HEK293 (cell line): ENCODE results near the gene DPYSL3.

Source experiments
- CTCF ChIA-PET: fragments of 350-600 bp; formaldehyde crosslinking; extraction: SDS; loops from one replicate; lab custom pipeline; 2021; ENCODE audit warnings: antibody characterized with exemption; lab: Yijun Ruan, JAX
- POLR2A ChIA-PET: fragments of 300-600 bp; formaldehyde crosslinking; extraction: SDS; loops from one replicate; lab custom pipeline; 2020; ENCODE audit warnings: antibody characterized with exemption, inconsistent platforms; lab: Yijun Ruan, JAX
- H3K27ac ChIP-seq: fragments of 200-500 bp; sonication (Bioruptor generic); 2 replicates; pipeline ENCODE4 v1.5.1; 2014; ENCODE audit warnings: low read depth, low read length, control low read depth, inconsistent platforms; ENCODE audit errors: extremely low read depth
- H3K36me3 ChIP-seq, 2 experiments: fragments of 200-500 bp in 1 of 2; sonication (Bioruptor generic) in 1 of 2; 1 replicate in 1 of 2; 2 replicates in 1 of 2; pipeline ENCODE4 v1.5.1; 2014 to 2017; ENCODE audit warnings: inconsistent platforms in 2 of 2, low read length in 2 of 2; ENCODE audit not compliant: control insufficient read depth in 2 of 2, insufficient read depth in 1 of 2
- H3K4me1 ChIP-seq: fragments of 200-500 bp; sonication (Bioruptor generic); 2 replicates; pipeline ENCODE4 v1.5.1; 2014; ENCODE audit warnings: mild to moderate bottlenecking, low read length, inconsistent platforms; ENCODE audit not compliant: control insufficient read depth, insufficient read depth
- H3K4me3 ChIP-seq: 2 replicates; pipeline ENCODE4 v1.5.1; 2011; ENCODE audit warnings: low read depth, mild to moderate bottlenecking, control low read depth, low read length, moderate library complexity
- H3K9me3 ChIP-seq: fragments of 200-500 bp; sonication (Bioruptor generic); 2 replicates; pipeline ENCODE4 v1.5.1; 2014; ENCODE audit warnings: low read depth, low read length, inconsistent platforms; ENCODE audit not compliant: control insufficient read depth, insufficient read depth
- GLI4 ChIP-seq: fragments of 450-650 bp; formaldehyde crosslinking; IDR thresholded peaks from 2 replicates; pipeline ENCODE4 v1.5.1; 2016; ENCODE audit warnings: missing biosample characterization, missing genetic modification characterization
- KLF9 ChIP-seq: fragments of 450-650 bp; formaldehyde crosslinking; IDR thresholded peaks from 2 replicates; pipeline ENCODE4 v1.5.1; 2016; ENCODE audit warnings: missing biosample characterization, missing genetic modification characterization, low read depth
- SALL2 ChIP-seq: fragments of 450-650 bp; formaldehyde crosslinking; IDR thresholded peaks from 2 replicates; pipeline ENCODE4 v1.5.0; 2017; ENCODE audit warnings: missing biosample characterization, mild to moderate bottlenecking, missing genetic modification characterization, borderline replicate concordance
- ZBTB7A ChIP-seq: fragments of 450-650 bp; formaldehyde crosslinking; IDR thresholded peaks from 2 replicates; pipeline ENCODE4 v1.5.1; 2016; ENCODE audit warnings: low read depth, missing biosample characterization, missing genetic modification characterization
- ZNF114 ChIP-seq: fragments of 450-650 bp; formaldehyde crosslinking; IDR thresholded peaks from 2 replicates; pipeline ENCODE4 v1.5.0; 2017; ENCODE audit warnings: missing biosample characterization, missing genetic modification characterization
- ZNF133 ChIP-seq: fragments of 450-650 bp; formaldehyde crosslinking; IDR thresholded peaks from 2 replicates; pipeline ENCODE4 v1.5.1; 2016; ENCODE audit warnings: missing biosample characterization, missing genetic modification characterization
- ZNF146 ChIP-seq: fragments of 450-650 bp; formaldehyde crosslinking; IDR thresholded peaks from 2 replicates; pipeline ENCODE4 v1.5.1; 2016; ENCODE audit warnings: missing biosample characterization, missing genetic modification characterization
- ZNF239 ChIP-seq: fragments of 450-650 bp; formaldehyde crosslinking; IDR thresholded peaks from 2 replicates; pipeline ENCODE4 v1.5.1; 2016; ENCODE audit warnings: missing biosample characterization, missing genetic modification characterization
- ZNF266 ChIP-seq: fragments of 450-650 bp; formaldehyde crosslinking; IDR thresholded peaks from 2 replicates; pipeline ENCODE4 v1.5.1; 2016; ENCODE audit warnings: missing biosample characterization, missing genetic modification characterization, low read depth
- ZNF335 ChIP-seq: fragments of 450-650 bp; formaldehyde crosslinking; conservative IDR thresholded peaks from 2 replicates; pipeline ENCODE4 v1.5.1; 2016; ENCODE audit warnings: missing biosample characterization, missing genetic modification characterization
- ZNF416 ChIP-seq: fragments of 450-650 bp; formaldehyde crosslinking; IDR thresholded peaks from 2 replicates; pipeline ENCODE4 v1.5.1; 2016; ENCODE audit warnings: missing biosample characterization, missing genetic modification characterization
- ZNF426 ChIP-seq: fragments of 450-650 bp; formaldehyde crosslinking; IDR thresholded peaks from 2 replicates; pipeline ENCODE4 v1.5.1; 2017; ENCODE audit warnings: missing biosample characterization, missing genetic modification characterization, mild to moderate bottlenecking, inconsistent platforms, moderate library complexity
- ZNF501 ChIP-seq: fragments of 450-650 bp; formaldehyde crosslinking; IDR thresholded peaks from 2 replicates; pipeline ENCODE4 v1.5.1; 2016; ENCODE audit warnings: missing biosample characterization, missing genetic modification characterization
- ZNF521 ChIP-seq: fragments of 450-650 bp; formaldehyde crosslinking; IDR thresholded peaks from 2 replicates; pipeline ENCODE4 v1.5.1; 2017; ENCODE audit warnings: missing biosample characterization, mild to moderate bottlenecking, missing genetic modification characterization
- ZNF548 ChIP-seq: fragments of 450-650 bp; formaldehyde crosslinking; IDR thresholded peaks from 2 replicates; pipeline ENCODE4 v1.5.1; 2016; ENCODE audit warnings: missing biosample characterization, missing genetic modification characterization
- ZNF658 ChIP-seq: fragments of 450-650 bp; formaldehyde crosslinking; IDR thresholded peaks from 2 replicates; pipeline ENCODE4; 2016; ENCODE audit warnings: missing biosample characterization, missing genetic modification characterization
- ZNF707 ChIP-seq: fragments of 450-650 bp; formaldehyde crosslinking; IDR thresholded peaks from 2 replicates; pipeline ENCODE4 v1.5.1; 2016; ENCODE audit warnings: missing biosample characterization, missing genetic modification characterization
- ZNF837 ChIP-seq: fragments of 450-650 bp; formaldehyde crosslinking; IDR thresholded peaks from 2 replicates; pipeline ENCODE4 v1.5.1; 2016; ENCODE audit warnings: missing biosample characterization, missing genetic modification characterization
- ZSCAN23 ChIP-seq: fragments of 450-650 bp; formaldehyde crosslinking; IDR thresholded peaks from 2 replicates; pipeline ENCODE4 v1.5.1; 2016; ENCODE audit warnings: missing biosample characterization, missing genetic modification characterization
- TF ChIP-seq, protein P1 (sequence below): fragments of 450-650 bp; IDR thresholded peaks from 2 replicates; pipeline ENCODE4 v1.5.1; 2018; ENCODE audit warnings: missing biosample characterization, mild to moderate bottlenecking, missing genetic modification characterization
- TF ChIP-seq, protein P2 (sequence below): fragments of 450-650 bp; formaldehyde crosslinking; IDR thresholded peaks from 2 replicates; pipeline ENCODE4 v1.5.1; 2016; ENCODE audit warnings: missing biosample characterization, missing genetic modification characterization
- TF ChIP-seq, protein P3 (sequence below): fragments of 450-650 bp; formaldehyde crosslinking; IDR thresholded peaks from 2 replicates; pipeline ENCODE4 v1.5.1; 2016; ENCODE audit warnings: missing biosample characterization, missing genetic modification characterization
- TF ChIP-seq, protein P4 (sequence below): fragments of 450-650 bp; formaldehyde crosslinking; IDR thresholded peaks from 2 replicates; pipeline ENCODE4 v1.5.1; 2016; ENCODE audit warnings: missing biosample characterization, missing genetic modification characterization

DPYSL3 gene

DNA sequence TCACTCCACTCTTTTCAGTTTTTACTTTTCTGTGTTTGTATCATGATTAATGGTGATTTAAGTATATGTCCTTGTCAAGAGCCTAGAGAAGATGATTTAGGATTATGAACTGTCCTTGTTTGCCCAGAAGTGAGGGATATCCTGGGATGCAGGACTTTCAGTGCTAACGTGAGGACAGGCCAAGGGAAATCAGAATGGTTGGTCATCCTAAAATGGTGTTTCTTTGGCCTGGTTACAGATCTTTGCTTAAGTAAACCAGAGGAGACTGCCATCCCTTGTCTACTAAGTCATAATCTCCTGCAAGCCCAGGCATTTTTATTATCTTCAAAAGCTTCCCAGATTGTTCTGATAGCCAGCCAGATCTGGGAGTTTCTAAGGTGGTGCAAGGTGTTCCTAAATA, 22.3 kb upstream of the DPYSL3 start:
- POLR2A ChIA-PET: no interaction called here
- no peak overlapping the region for H3K27ac ChIP-seq
- no peak overlapping the region for H3K4me3 ChIP-seq
- H3K9me3 ChIP-seq: no peaks in the 10 kb centered on the region
- TF ChIP-seq ZNF658 (tag by site-specific recombination): no peak
- TF ChIP-seq, protein P1, sequence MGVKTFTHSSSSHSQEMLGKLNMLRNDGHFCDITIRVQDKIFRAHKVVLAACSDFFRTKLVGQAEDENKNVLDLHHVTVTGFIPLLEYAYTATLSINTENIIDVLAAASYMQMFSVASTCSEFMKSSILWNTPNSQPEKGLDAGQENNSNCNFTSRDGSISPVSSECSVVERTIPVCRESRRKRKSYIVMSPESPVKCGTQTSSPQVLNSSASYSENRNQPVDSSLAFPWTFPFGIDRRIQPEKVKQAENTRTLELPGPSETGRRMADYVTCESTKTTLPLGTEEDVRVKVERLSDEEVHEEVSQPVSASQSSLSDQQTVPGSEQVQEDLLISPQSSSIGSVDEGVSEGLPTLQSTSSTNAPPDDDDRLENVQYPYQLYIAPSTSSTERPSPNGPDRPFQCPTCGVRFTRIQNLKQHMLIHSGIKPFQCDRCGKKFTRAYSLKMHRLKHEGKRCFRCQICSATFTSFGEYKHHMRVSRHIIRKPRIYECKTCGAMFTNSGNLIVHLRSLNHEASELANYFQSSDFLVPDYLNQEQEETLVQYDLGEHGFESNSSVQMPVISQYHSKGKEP (tag by site-specific recombination): no peak
- TF ChIP-seq SALL2 (tag by site-specific recombination): no peak
- no peak for TF ChIP-seq ZNF521
- TF ChIP-seq ZNF335 (tag by site-specific recombination): no peak
- TF ChIP-seq ZNF133: no peak
- no peak for TF ChIP-seq ZBTB7A (tag by site-specific recombination)
- TF ChIP-seq, protein P2, sequence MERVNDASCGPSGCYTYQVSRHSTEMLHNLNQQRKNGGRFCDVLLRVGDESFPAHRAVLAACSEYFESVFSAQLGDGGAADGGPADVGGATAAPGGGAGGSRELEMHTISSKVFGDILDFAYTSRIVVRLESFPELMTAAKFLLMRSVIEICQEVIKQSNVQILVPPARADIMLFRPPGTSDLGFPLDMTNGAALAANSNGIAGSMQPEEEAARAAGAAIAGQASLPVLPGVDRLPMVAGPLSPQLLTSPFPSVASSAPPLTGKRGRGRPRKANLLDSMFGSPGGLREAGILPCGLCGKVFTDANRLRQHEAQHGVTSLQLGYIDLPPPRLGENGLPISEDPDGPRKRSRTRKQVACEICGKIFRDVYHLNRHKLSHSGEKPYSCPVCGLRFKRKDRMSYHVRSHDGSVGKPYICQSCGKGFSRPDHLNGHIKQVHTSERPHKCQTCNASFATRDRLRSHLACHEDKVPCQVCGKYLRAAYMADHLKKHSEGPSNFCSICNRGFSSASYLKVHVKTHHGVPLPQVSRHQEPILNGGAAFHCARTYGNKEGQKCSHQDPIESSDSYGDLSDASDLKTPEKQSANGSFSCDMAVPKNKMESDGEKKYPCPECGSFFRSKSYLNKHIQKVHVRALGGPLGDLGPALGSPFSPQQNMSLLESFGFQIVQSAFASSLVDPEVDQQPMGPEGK: no peak
- no peak for TF ChIP-seq ZNF501 (tag by site-specific recombination)
- TF ChIP-seq, protein P3, sequence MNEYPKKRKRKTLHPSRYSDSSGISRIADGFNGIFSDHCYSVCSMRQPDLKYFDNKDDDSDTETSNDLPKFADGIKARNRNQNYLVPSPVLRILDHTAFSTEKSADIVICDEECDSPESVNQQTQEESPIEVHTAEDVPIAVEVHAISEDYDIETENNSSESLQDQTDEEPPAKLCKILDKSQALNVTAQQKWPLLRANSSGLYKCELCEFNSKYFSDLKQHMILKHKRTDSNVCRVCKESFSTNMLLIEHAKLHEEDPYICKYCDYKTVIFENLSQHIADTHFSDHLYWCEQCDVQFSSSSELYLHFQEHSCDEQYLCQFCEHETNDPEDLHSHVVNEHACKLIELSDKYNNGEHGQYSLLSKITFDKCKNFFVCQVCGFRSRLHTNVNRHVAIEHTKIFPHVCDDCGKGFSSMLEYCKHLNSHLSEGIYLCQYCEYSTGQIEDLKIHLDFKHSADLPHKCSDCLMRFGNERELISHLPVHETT (tag by site-specific recombination): no peak
- no peak for TF ChIP-seq KLF9 (tag by site-specific recombination)
- TF ChIP-seq GLI4 (tag by site-specific recombination): no peak
- TF ChIP-seq ZNF707 (tag by site-specific recombination): no peak
- TF ChIP-seq, all 188 proteins: peak for 0
- CTCF ChIA-PET: interaction anchor here (0.7 kb wide), 1 partner anchor 13 kb away, joined by 3 read pairs; no protein-coding TSS in a partner anchor
- Histone ChIP-seq H3K4me1 (peaks cover 22% of the 10 kb centered on the region), H3K36me3 (no peaks in the 10 kb centered on the region)

DNA sequence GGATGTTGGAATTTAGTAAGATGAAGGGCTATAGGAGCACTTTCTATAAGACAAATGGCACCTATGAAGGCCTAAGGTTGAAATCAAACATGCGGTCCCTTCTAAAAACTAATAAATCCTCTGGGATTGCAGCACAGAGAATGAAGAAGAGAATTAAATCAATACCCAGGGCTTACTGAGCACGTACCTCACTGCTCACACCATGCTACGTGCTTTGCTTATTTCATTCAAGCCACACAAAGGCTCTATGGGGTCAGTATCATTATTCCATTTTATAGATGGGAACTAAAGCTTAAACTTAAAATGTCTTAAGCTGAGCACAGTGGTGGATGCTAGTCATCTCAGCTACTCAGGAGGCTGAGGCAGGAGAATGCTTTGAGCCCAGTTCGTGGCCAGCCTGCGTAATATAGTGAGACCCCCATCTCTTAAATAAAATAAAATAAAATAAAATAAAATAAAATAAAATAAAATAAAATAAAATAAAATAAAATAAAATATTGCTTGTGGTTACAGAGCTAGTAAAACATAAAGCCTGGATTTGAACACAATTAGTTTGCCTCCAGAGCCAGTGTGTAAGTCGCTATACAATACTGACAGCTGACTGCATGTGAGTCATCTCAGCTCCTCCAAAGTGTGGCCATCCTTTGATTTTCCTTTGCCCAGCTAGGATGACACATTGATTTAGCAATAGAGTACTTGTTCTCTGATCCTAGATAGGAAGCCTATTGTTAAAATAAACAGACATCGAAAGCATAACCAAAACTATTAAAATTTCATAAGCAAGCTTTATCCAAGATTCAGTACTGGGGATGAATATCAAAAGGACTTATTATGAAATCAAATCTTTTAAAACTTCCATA, 20.9 kb upstream of the DPYSL3 start:
- ChIA-PET POLR2A (no interaction called here), CTCF (interaction anchor here (0.6 to 1.4 kb wide), 4 partner anchors 11 to 67 kb away, joined by 3 to 4 read pairs (median 3); no protein-coding TSS in a partner anchor)
- Histone ChIP-seq H3K4me3 (no peak overlapping the region), H3K36me3 (no peaks in the 10 kb centered on the region), H3K27ac (no peak overlapping the region), H3K9me3 (no peaks in the 10 kb centered on the region), H3K4me1 (peaks cover 16% of the 10 kb centered on the region)
- TF ChIP-seq ZNF266 (tag by site-specific recombination): no peak
- no peak for TF ChIP-seq ZNF837 (tag by site-specific recombination)
- no peak for TF ChIP-seq ZNF114
- no peak for TF ChIP-seq ZNF239 (tag by site-specific recombination)
- no peak for TF ChIP-seq ZSCAN23 (tag by site-specific recombination)
- TF ChIP-seq, protein P1 (tag by site-specific recombination): no peak
- TF ChIP-seq, protein P4, sequence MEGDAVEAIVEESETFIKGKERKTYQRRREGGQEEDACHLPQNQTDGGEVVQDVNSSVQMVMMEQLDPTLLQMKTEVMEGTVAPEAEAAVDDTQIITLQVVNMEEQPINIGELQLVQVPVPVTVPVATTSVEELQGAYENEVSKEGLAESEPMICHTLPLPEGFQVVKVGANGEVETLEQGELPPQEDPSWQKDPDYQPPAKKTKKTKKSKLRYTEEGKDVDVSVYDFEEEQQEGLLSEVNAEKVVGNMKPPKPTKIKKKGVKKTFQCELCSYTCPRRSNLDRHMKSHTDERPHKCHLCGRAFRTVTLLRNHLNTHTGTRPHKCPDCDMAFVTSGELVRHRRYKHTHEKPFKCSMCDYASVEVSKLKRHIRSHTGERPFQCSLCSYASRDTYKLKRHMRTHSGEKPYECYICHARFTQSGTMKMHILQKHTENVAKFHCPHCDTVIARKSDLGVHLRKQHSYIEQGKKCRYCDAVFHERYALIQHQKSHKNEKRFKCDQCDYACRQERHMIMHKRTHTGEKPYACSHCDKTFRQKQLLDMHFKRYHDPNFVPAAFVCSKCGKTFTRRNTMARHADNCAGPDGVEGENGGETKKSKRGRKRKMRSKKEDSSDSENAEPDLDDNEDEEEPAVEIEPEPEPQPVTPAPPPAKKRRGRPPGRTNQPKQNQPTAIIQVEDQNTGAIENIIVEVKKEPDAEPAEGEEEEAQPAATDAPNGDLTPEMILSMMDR (tag by site-specific recombination): no peak
- TF ChIP-seq ZNF146 (tag by site-specific recombination): no peak
- TF ChIP-seq ZNF548: no peak
- no peak for TF ChIP-seq ZNF416 (tag by site-specific recombination)
- TF ChIP-seq ZNF426 (tag by site-specific recombination): no peak
